Sigmoid colon (tissue), 7 donors: Measurements from ENCODE around the gene MED4. TPM values are rescaled to one million over a fixed set of nuclear protein-coding genes. Genes with fewer than 3 reads are reported as not detected.

ENCODE experiments used
- DNase-seq: peaks from one replicate; pipeline ENCODE4 v3.0.0-alpha.2; 2019
- H3K27ac ChIP-seq, 4 donors: fragments of 200-600 bp; sonication (generic); one replicate each; pipeline ENCODE4 v1.5.1; 2016 to 2019; ENCODE audit warnings: mild to moderate bottlenecking in 1 of 4
- H3K27me3 ChIP-seq, 3 donors: fragments of 200-600 bp; sonication (generic); one replicate each; pipeline ENCODE4 v1.5.1; 2019; ENCODE audit warnings: mild to moderate bottlenecking in 1 of 3
- H3K36me3 ChIP-seq, 4 donors: fragments of 200-600 bp; sonication (generic); one replicate each; pipeline ENCODE4 v1.5.1; 2016 to 2019
- H3K4me1 ChIP-seq, 4 donors: fragments of 200-600 bp; sonication (generic); one replicate each; pipeline ENCODE4 v1.5.1; 2017 to 2019
- H3K4me3 ChIP-seq, 4 donors: fragments of 200-600 bp; sonication (generic); one replicate each; pipeline ENCODE4 v1.5.1; 2017 to 2019; ENCODE audit warnings: mild to moderate bottlenecking in 2 of 4, moderate library complexity in 1 of 4
- H3K9me3 ChIP-seq, 4 donors: fragments of 200-600 bp in 3 of 4; sonication (generic) in 3 of 4; one replicate each; pipeline versions ENCODE4 v1.5.1 to v1.6.1; 2013 to 2019
- EP300 ChIP-seq, 4 donors: sonication (generic); formaldehyde crosslinking; IDR thresholded peaks; one replicate each; pipeline ENCODE4 v1.6.1; 2017; ENCODE audit warnings: antibody characterized with exemption in 4 of 4
- POLR2A ChIP-seq, 2 donors: fragments of 450-650 bp; IDR thresholded peaks; one replicate each; pipeline ENCODE4 v1.6.1; 2016; ENCODE audit warnings: antibody characterized with exemption in 2 of 2, mild to moderate bottlenecking in 2 of 2, moderate library complexity in 2 of 2
- POLR2AphosphoS5 ChIP-seq, 4 donors: sonication (generic); formaldehyde crosslinking; IDR thresholded peaks; one replicate each; pipeline ENCODE4 v1.6.1; 2017; ENCODE audit warnings: antibody characterized with exemption in 4 of 4
- WGBS, 2 donors: extraction: QIAGEN DNeasy Blood & Tissue Kit; methylation state at CpG; one replicate each; pipeline ENCODE4 v1.1.7; 2013; 5-methylcytosine and 5-hydroxymethylcytosine counted together
- intact Hi-C: fragments of 100-400 bp; cut with DNase I; formaldehyde crosslinking; loops from one replicate; pipeline ENCODE4 v1.15.1; 2023
- polyA plus RNA-seq, 3 donors: library from polyadenylated mRNA; stranded (reverse); fragments of 200-250 nt; gene quantifications; one replicate each; pipeline ENCODE4 v1.2.3, GENCODE V29; 2013
- total RNA-seq, 4 donors: library from RNA; depleted of rRNA; stranded (reverse); fragments of >200 nt; gene quantifications; one replicate each; pipeline ENCODE4 v1.1.0, GENCODE V29; 2016
- TF ChIP-seq, protein P1 (sequence below), 4 experiments: fragments of 450-650 bp in 3 of 4; fragments of 200-600 bp in 1 of 4; IDR thresholded peaks; one replicate each; pipeline ENCODE4 v1.5.1; 2016 to 2019; ENCODE audit warnings: antibody characterized with exemption in 4 of 4, mild to moderate bottlenecking in 3 of 4, moderate library complexity in 2 of 4
- donor health status: healthy with polysubstance abuse.
- donor health status: Bipolar disorder and iron deficiency.
- donor health status: healthy.

Gene MED4
- total and polyA plus RNA-seq, 7 donors, result 38.5 to 76.9 (median 49.9) TPM

DNA sequence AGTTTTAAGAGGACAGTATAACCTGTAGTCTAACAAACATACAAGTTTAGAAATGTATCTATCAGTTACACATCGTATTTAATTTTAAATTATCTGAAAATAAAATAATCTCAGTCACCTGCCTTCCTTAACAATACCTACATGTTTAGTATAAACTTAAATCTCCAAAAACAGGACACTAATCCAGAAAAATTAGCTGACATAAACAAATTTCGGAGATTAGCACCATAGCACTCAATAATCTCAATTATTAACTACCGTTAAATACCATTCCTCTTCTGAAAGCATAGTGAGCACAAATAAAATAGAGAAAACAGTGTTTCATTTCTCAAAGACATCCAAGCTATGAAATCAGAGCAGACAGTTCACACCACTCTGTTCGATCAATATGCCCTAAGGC lies 13.2 kb downstream of the MED4 start:
- Histone ChIP-seq H3K9me3 (no peaks in the 10 kb centered on the region), H3K4me1 (no peaks in the 10 kb centered on the region), H3K36me3 (peaks cover 21 to 91% (median 38%) of the 10 kb centered on the region in 4 donors), H3K27me3 (no peaks in the 10 kb centered on the region), H3K27ac (no peak overlapping the region), H3K4me3 (no peak overlapping the region)
- TF ChIP-seq POLR2AphosphoS5 (IDR thresholded peaks at IDR 0.05) (no peak), POLR2A (IDR thresholded peaks at IDR 0.05) (no peak), EP300 (IDR thresholded peaks at IDR 0.05) (no peak)
- 84 to 98% methylated on average over 4 of the region's 4 CpGs for WGBS, 2 donors
- intact Hi-C loops, result no loop called here
- no peak for DNase-seq

DNA sequence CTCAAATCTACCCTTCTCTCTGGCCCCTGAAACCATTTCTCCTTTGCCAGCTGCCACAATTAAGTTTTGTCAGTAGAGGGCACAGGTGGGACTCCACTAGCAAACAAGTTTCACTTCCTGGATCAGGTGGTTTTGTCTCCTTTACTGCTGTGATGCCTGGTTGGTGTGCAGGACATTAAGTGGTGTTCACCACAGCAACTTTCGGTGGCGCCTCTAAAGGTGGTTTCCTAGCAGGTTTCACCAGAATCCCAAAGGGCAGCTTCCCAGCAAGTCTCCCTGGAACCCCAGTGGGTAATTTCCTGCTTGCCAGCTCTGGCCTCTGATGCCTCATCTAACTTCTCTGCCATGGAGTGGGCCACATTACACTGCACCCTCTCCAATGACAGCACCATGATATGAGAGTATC lies 16.6 kb downstream of the MED4 start:
- no peak for DNase-seq
- intact Hi-C loops, result no loop called here
- TF ChIP-seq, protein P1, sequence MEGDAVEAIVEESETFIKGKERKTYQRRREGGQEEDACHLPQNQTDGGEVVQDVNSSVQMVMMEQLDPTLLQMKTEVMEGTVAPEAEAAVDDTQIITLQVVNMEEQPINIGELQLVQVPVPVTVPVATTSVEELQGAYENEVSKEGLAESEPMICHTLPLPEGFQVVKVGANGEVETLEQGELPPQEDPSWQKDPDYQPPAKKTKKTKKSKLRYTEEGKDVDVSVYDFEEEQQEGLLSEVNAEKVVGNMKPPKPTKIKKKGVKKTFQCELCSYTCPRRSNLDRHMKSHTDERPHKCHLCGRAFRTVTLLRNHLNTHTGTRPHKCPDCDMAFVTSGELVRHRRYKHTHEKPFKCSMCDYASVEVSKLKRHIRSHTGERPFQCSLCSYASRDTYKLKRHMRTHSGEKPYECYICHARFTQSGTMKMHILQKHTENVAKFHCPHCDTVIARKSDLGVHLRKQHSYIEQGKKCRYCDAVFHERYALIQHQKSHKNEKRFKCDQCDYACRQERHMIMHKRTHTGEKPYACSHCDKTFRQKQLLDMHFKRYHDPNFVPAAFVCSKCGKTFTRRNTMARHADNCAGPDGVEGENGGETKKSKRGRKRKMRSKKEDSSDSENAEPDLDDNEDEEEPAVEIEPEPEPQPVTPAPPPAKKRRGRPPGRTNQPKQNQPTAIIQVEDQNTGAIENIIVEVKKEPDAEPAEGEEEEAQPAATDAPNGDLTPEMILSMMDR (IDR thresholded peaks at IDR 0.05), result no peak
- TF ChIP-seq POLR2AphosphoS5 (IDR thresholded peaks at IDR 0.05), result no peak
- no peak for TF ChIP-seq EP300 (IDR thresholded peaks at IDR 0.05)
- H3K27me3 ChIP-seq, result no peaks in the 10 kb centered on the region
- no peak overlapping the region for H3K4me3 ChIP-seq
- no peaks in the 10 kb centered on the region for H3K4me1 ChIP-seq
- WGBS, 2 donors, result 37 to 45% methylated on average over 2 of the region's 2 CpGs
- no peak overlapping the region for H3K27ac ChIP-seq
- H3K9me3 ChIP-seq, result no peaks in the 10 kb centered on the region
- H3K36me3 ChIP-seq, result peaks cover 24 to 96% (median 49%) of the 10 kb centered on the region in 4 donors

DNA sequence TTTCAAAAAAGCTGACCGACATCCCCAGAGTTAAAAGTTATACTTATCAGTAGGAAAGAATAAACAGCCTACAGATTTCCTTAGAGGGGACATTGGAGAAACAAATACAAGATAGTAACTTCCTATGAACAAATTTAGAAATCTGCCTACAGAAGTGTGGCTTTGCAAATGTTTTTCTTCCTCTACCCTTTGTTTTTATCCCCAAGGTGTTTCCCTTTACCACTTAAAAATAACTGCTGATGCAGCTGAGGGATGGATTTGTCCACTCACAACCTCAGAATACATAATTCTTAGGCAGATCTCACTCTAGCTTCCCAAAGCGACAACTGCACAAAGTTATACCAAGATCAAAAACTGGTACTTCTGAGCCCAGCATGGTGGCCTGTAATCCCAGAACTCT lies 20.9 kb downstream of the MED4 start:
- DNase-seq, result no peak
- peaks cover 0 to 12% (median 0%) of the 10 kb centered on the region in 4 donors for H3K9me3 ChIP-seq
- WGBS, 2 donors, result 88 to 100% methylated on average over 2 of the region's 2 CpGs
- no peak for TF ChIP-seq POLR2AphosphoS5 (IDR thresholded peaks at IDR 0.05)
- no peak for TF ChIP-seq POLR2A (IDR thresholded peaks at IDR 0.05)
- peaks cover 22 to 96% (median 40%) of the 10 kb centered on the region in 4 donors for H3K36me3 ChIP-seq
- H3K4me3 ChIP-seq, result no peak overlapping the region
- intact Hi-C loops, result no loop called here
- H3K27me3 ChIP-seq, result no peaks in the 10 kb centered on the region
- no peaks in the 10 kb centered on the region for H3K4me1 ChIP-seq
- no peak overlapping the region for H3K27ac ChIP-seq

DNA sequence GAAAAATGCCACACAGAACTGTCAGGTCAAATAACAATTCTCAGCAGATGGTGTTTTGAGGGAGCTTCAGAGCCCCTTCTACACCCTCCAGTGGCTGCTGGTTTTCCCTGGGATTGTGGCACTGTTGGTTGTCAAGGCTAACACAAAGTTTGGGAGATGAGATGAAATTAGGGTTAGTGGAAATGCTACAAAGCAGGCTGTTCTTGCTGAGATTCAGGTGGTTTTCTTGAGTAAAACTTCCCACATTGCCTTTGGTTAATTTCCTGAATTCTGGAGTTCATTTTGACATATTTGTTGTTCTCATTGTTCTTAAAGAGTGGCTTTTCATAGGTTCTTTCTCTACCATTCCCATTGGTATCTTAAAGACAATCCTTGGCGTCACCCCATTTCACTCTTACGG lies 22.1 kb downstream of the MED4 start:
- intact Hi-C loops, result no loop called here
- peaks cover 11 to 96% (median 35%) of the 10 kb centered on the region in 4 donors for H3K36me3 ChIP-seq
- 98 to 100% methylated on average over 2 of the region's 2 CpGs for WGBS, 2 donors

DNA sequence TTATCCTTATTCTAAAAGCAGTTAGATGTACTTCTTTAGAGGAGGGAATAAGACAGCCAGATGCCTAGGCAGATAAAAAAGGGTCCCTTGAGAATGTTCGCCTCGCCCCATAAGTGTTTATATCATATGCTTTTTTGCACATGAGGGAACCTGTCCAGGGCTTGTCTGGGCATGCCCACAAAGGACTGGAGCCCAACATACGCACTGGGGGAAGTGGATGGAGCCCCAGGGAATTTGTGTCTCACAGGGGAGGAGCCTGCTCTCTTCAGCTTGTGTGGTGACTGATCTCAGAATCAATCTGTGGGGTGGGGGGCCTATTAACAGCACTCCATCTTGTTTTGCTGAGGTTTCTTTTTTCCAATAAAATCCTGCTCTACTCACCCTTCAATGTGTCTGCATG lies 22.6 kb downstream of the MED4 start:
- WGBS, 2 donors, result 94 to 97% methylated on average over 3 of the region's 3 CpGs
- no peak for TF ChIP-seq POLR2A (IDR thresholded peaks at IDR 0.05)
- no peak for TF ChIP-seq EP300 (IDR thresholded peaks at IDR 0.05)
- TF ChIP-seq, protein P1 (IDR thresholded peaks at IDR 0.05), result no peak
- no peak for TF ChIP-seq POLR2AphosphoS5 (IDR thresholded peaks at IDR 0.05)
- Histone ChIP-seq H3K27me3 (no peaks in the 10 kb centered on the region), H3K4me1 (no peaks in the 10 kb centered on the region), H3K4me3 (no peak overlapping the region), H3K27ac (no peak overlapping the region), H3K9me3 (peaks cover 0 to 12% (median 0%) of the 10 kb centered on the region in 4 donors), H3K36me3 (peaks cover 7 to 96% (median 31%) of the 10 kb centered on the region in 4 donors)
- DNase-seq, result no peak
- intact Hi-C loops, result no loop called here

More for the DNA sequence above, 22.1 kb downstream of the MED4 start:
- DNase-seq, result no peak
- H3K4me3 ChIP-seq, result no peak overlapping the region
- no peak overlapping the region for H3K27ac ChIP-seq
- no peaks in the 10 kb centered on the region for H3K4me1 ChIP-seq
- H3K27me3 ChIP-seq, result no peaks in the 10 kb centered on the region
- no peak for TF ChIP-seq EP300 (IDR thresholded peaks at IDR 0.05)
- TF ChIP-seq, protein P1 (IDR thresholded peaks at IDR 0.05), result no peak
- TF ChIP-seq POLR2AphosphoS5 (IDR thresholded peaks at IDR 0.05), result no peak
- no peak for TF ChIP-seq POLR2A (IDR thresholded peaks at IDR 0.05)
- H3K9me3 ChIP-seq, result peaks cover 0 to 12% (median 0%) of the 10 kb centered on the region in 4 donors

DNA sequence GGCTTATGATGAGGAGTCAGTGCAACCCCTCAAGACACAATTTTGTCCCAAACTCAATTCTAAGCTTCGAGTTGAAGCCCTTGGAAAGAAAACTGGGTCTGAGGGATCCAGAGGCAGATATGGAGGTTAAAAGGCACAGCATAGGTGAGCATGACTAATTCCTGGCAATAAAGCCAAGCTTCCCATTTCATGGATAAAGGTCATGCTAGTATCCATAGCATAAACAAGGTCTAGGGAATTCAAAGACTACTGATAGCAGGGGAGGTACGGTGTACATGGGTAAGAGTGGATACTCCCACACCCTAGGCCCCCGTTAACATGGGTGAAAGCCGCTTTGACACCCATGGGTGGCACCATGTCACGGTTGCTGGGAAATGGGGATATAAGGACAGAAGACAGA lies 24.0 kb downstream of the MED4 start:
- Histone ChIP-seq H3K27me3 (no peaks in the 10 kb centered on the region), H3K27ac (no peak overlapping the region), H3K4me1 (no peaks in the 10 kb centered on the region), H3K36me3 (peaks cover 0 to 95% (median 29%) of the 10 kb centered on the region in 4 donors), H3K9me3 (peaks cover 0 to 12% (median 0%) of the 10 kb centered on the region in 4 donors), H3K4me3 (no peak overlapping the region)
- intact Hi-C loops, result no loop called here
- DNase-seq, result no peak
- 77 to 89% methylated on average over 5 of the region's 5 CpGs for WGBS, 2 donors
- TF ChIP-seq EP300 (IDR thresholded peaks at IDR 0.05), result no peak
- TF ChIP-seq POLR2AphosphoS5 (IDR thresholded peaks at IDR 0.05), result no peak
- TF ChIP-seq POLR2A (IDR thresholded peaks at IDR 0.05), result no peak
- TF ChIP-seq, protein P1 (IDR thresholded peaks at IDR 0.05), result no peak
